NCI-H2107 treated with DMSO at 0.1 percent for 48 hours (cell line): Measurements from ENCODE around the gene RNFT2.
"Not testable (repeated sequence)": the region's sequence is repeated elsewhere in the genome, so short reads cannot be mapped to it uniquely, and the experiment has no call there.

Experiments used
- DNase-seq: peaks from one replicate; lab custom pipeline; 2025; ENCODE audit not compliant: unreplicated experiment; lab: John Stamatoyannopoulos, UW

Gene RNFT2

DNA sequence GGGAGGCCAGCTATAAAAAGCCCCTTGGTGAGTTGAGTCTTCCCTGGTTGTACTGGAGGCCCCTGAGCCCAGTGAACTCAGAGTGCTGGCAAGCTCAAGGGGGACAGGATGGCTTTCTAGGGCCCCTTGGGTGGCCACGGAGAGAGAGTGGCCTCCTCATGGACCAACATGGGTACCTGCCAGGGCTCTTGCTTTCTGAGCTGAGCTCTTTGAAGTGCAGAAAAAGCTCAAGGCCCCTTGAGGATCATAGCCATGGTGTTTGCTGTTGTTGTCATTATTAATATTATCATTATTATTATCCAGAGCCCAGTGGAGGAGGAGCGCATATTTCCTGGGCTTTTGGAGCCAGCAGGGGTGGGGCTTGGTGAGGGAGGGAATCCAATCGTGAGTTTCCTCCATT lies 6.7 kb downstream of the RNFT2 start:
- no peak for DNase-seq

DNA sequence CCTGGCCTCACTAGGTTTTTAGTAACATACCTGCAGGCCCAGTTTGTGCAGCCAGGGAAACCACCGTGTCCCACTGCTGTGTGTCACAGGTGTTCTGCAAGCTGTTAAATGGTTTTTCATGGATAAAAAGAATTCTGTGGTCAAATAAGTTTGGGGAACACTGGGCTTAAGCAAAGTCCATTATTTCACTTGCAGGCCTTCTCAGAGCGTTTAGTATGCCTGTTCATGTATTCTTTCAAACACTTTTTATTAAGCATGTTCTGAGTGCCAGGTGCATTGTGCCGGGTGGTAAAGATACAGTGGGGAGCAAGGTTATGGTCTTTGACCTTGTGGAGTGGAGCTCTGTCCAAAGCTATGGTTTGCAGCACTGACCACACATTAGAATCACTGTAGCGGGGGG lies 7.4 kb downstream of the RNFT2 start:
- no peak for DNase-seq

DNA sequence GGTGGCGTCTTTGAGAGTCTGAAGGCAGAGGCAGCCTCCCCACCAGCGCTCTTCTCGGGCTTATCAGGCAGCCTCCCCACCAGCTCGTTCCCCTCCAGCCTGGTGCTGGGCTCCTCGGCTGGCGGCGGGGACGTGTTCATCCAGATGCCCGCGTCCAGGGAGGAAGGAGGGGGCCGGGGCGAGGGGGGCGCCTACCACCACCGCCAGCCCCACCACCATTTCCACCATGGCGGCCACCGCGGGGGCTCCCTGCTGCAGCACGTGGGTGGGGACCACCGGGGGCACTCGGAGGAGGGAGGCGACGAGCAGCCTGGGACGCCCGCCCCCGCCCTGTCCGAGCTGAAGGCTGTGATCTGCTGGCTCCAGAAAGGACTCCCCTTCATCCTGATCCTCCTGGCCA lies 11.8 kb downstream of the RNFT2 start:
- DNase-seq = no peak

DNA sequence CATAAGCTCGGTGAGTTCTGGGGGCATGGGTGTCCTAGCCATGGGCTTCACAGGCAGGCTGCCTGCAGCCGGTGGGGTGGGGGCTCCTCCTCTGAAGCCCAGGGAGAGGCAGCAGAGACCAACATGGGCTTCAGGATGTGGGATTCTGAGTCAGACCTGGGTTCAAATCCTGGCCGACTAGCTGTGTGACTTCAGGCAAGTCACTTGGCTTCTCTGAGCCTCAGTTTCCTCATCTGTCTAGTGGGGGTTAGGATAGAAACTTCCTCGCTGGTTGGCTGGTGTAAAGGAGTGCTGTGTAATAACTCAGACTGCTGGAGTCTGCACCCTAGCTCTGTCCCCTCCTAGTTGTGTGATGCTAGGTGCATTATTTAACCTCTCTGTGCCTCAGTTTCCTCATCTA lies 12.2 kb downstream of the RNFT2 start:
- DNase-seq = no peak

DNA sequence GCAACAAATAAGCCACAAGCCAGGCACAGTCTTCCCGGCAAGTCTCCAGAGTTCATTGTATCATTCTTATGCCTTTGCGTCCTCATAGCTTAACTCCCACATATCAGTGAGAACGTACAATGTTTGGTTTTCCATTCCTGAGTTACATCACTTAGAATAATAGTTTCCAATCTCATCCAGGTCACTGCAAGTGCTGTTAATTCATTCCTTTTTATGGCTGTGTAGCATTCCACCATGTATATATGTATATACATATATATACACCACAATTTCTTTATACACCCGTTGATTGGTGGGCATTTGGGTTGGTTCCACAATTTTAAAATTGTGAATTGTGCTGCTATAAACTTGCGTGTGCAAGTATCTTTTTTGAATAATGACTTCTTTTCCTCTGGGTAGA lies 16.0 kb downstream of the RNFT2 start:
- DNase-seq = not testable (repeated sequence)

DNA sequence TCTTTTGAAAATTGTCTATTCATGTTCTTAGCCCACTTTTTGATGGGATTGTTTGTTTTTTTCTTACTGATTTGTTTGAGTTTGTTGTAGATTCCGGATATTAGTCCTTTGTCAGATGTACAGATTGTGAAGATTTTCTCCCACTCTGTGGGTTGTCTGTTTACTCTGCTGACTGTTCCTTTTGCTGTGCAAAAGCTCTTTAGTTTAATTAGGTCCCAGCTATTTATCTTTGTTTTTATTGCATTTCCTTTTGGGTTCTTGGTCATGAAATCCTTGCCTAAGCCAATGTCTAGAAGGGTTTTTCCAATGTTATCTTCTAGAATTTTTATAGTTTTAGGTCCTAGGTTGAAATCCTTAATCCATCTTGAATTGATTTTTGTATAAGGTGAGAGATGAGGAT lies 16.7 kb downstream of the RNFT2 start:
- not testable (repeated sequence) for DNase-seq

DNA sequence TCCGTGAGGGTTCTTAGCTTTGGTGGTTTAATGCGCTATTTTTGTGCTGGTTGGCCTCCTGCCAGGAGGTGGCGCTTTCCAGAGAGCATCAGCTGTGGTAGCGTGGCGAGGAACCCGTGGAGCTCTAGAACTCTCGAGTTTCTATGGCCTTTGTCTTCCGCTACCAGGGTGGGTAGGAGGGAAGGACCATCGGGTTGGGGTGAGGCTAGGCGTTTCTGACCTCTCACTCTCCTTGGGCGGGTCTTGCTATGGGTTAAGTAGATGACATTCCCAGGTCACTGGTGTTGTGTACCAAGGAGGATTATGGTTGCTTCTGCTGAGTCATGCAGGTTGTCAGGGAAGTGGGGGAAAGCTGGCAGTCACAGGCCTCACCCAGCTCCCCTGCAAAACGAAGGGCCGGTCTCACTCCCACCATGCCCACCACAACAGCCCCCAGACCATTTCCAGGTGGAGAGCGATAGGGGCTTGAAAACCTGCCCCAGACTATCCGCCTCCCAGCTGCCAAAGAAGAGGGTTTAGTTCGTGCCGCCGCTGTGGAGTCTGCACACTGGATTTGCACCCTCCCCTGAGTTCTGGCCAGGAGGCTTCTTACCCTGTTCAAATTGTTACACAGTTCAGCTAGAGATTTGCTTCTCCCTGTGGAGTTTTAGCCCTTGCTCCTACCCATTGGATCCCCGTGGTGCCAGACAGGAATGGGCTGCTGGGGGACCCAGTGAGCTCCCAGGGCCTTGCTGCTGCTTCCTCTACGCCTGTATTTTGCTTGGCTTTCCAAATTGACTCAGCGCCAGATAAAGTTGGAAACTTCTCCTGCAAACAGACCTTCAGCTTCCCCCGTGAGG lies 21.9 kb downstream of the RNFT2 start:
- no peak for DNase-seq

DNA sequence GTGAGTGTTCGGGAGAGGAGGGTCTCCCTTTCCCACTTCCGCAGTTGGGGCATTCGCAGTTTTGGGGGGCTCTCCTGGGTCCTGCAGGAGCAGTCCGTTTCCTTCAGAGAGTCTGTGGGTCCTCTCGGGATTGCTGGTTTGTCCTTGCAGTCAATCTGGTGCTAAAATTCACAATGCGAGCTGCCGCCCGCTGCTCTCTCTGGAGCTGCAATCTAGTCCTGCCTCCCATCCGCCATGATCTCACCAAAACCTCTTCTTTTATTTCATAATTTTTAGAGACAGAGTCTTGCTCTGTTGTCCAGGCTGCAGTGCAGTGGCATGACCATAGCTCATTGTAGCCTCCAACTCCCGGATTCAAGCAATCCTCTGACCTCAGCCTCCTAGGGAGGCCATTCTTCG lies 22.5 kb downstream of the RNFT2 start:
- DNase-seq = no peak

DNA sequence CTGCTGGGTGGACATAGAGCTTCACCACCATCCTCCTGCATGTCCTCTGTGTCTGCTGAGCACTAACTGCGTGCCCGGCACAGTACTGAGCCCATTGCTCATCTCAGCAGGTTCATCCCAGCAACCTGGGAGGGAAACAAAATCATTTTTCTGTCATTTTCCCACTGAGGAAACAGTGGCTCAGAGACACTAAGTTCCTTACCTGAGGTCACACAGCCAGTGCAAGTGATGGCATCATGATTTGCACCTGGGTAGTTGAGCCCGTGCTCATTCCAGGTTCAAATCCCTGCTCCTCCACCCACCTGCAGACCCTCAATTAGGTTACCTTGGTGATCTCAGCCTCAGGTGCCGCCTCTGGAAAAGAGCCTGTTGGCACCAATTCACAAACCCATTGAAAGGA lies 23.4 kb downstream of the RNFT2 start:
- no peak for DNase-seq

DNA sequence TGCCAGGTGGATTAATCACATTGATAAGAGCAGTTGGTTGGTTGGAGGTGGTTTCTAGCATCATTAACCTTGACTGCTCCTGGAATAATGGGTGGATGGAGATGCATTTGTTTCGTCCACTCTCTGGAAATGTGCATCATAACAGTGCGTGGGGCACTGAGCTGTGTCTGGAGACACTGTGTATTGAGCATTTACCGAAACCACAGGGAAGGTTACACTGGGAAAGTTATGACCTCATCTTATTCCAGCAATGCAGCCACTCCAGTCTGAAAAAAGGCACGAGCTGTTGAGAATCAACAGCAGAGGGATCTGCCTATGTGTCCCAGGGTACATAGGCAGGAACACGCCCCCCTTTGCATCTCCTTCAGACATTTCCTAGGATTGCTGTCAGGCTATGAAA lies 27.2 kb downstream of the RNFT2 start:
- peak; percentile 48 for DNase-seq

DNA sequence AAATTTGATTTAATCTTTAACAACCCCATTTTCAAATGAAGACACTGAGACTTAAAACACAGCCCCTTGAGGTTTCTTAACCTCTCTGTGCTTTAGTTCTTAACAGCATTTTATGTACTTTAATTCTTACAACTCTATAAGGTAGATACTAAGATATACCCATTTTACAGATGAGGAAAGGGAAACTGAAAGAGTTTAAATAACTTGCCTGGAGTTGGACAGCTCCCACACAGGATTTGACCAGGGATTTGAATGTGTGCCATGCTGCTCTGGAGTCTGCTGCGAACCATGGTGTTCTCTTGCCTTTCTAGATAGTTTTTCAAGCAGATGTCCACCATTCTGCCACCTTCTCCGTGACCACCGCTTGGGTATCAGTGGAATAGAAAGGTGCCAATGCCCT lies 28.2 kb downstream of the RNFT2 start:
- DNase-seq = no peak

DNA sequence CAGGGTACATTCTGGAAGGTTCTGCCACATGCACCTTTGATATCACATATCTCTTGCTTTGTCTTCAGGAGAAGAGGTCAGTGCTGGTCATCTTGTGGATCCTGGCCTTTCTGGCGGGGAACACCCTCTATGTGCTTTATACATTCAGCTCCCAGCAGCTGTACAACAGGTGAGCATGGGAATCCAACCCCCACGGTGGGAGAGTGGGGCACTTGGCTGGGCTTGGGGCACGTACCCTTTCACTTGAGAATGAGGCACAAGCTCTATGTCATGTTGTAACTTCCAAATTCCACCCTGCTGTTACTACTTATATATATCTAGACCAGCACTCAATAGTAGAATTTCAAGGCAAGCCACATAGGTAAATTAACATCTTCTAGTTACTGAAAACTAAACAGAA lies 28.6 kb downstream of the RNFT2 start:
- no peak for DNase-seq

DNA sequence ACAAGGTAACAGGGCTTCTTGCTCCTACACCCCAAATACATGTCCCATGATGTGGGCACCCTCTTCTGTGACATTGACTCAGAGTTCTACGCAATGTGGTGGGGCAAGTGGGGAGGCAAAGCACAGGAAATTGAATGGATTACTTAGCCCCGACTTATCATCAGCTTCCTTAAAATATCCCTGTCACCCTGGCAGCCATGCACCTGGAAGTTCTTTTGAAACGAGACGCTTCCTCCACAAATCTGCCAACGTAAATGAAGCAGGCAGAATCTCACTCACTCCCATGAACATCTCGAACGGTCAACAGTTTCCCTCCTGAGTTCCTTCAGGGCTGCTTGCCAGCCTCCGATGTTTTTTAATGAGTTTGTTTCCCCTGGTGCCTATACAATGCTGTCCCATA lies 33.5 kb downstream of the RNFT2 start:
- DNase-seq = no peak

DNA sequence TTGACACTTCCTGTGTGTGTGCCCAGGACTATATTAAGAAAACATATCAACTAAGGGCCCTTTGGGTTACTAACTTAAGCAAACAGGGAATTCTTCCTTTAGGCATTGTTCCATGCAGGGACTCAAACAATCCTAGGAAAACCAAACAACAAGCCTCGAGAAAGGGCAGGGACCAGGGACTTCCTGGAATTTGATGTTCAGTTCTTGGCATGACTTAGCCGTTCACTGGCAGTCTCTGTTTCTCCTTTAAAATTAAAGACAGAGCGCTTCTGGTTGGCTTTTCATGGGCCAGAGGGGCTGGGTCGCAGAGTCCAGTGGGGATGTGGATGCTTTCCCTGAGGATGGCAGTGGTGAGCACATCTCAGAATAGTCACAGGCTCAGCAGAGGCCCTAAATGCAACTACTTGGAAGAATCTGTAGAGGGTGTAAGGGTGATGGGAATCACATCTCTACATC lies 35.2 kb downstream of the RNFT2 start:
- DNase-seq = no peak

DNA sequence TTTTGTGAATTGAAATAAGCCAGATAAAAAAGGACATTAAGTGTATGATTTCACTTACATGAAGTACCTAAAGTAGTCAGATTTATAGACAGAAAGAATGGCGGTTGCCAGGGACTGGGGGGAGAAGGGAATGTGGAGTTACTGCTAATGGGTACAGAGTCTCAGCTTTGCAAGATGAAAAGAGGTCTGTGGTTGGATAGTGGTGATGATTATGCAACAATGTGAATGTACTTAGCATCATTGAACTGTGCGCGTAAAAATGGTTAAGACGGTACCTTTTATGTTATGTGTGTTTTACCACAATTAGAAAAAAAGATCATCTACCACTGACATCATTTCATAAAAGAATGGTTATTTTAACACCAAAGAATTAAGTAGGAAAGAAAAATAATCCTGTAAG lies 35.9 kb downstream of the RNFT2 start:
- no peak for DNase-seq

DNA sequence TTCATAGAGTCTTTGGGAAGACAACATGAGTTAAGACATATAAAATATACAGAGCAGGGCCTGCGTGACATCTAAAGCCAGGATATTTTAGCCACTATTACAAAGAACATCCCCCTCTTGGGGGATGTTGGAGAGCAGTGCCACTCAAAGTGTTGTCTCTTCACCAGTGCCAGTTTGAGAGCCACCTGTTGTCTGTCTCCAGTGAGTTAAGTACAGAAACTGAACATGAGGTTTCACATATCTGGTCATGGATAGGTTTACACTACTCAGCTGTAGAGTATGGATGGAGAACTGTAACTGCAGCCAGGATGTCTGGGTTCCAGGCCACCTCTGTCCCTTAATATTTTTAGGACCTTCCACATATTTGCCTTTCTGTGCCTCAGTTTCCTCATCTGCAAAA lies 39.1 kb downstream of the RNFT2 start:
- DNase-seq = no peak

DNA sequence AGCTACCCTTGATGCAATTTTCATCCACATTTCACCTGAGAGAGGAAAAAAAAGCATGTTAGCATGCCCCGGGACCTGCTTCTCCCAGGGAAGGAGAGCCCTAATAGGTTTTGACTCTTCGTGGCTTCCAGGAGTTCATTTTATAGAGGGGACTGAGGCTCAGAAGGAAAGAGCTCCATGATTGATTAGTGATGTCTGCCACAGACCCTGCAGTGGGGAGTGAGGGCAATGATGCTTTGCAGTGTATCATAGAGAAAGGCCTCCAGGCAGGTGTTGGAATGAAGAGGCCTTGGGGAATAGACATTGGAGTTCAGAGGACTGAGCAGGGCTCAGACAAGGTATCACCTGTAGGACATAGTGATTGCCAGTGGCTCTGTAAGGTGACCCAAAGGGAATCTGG lies 41.5 kb downstream of the RNFT2 start:
- no peak for DNase-seq

DNA sequence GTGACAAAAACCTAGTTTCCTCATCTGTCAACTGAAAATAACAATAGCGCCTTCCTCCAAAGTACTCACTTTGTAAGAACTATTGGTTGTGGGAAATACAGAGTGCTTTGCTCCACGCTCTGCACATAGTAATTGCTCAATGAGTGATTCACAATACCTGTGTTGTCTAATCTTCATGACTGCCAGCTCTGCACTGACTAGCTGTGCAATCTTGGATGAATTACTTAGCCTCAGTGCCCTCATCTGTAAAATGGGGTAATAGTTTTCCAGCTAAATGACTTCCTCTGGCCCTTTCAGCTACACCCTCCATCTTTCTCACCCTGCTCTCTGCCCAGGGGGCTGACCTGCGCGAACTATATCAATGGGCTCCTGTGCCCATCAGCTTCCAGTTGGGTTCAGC lies 42.8 kb downstream of the RNFT2 start:
- DNase-seq = no peak

DNA sequence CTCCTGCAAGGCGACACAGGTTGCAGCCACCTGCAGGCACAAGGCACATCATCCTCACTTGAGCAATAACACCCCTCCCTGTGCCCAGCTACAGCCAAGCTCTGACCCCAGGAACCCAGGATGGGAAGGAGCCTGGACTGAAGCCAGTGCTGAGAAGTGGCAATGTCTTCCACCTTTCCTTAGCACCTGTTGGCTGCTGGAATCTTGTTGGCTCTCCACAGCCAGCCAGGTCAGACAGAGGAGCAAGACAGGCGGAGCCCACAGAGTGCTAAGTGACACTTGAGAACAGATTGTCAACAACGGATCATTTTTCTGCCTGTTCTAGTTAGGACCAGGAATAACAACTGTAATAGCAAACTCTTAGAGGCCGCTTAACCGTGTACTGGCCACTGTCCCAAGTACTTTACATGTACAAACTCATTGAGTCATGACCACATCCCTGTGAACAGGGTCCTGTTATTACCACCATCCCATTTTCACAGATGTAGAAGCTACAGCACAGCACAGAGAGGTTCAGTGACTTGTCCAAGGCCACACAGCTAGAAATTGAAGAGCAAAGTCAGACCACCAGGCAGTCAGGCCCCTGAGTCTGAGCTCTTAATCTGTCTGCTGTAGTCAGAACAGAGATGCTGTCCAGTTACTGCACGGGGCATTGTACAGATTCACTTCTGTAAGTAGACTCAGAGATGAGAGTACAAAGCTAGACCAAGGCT lies 45.6 kb downstream of the RNFT2 start:
- DNase-seq = peak; percentile 87

DNA sequence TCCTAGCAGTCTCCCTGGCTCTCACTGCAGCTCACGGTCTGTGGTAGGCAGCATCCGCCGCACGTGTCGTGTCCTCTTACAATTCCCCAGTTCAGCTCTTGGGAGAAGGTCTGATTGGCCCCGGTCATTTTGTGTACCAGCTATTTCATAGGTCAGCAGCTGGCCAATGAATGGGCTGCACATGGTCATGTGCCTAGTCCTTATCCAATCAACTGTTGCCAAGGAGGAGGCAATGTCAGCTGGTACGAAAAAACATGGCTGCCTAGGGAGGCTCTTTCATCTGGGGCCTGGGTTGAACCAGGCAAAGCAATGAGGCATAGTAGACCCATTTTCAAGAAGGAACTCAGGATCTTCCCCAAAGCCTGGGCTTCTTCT lies 46.1 kb downstream of the RNFT2 start:
- no peak for DNase-seq

DNA sequence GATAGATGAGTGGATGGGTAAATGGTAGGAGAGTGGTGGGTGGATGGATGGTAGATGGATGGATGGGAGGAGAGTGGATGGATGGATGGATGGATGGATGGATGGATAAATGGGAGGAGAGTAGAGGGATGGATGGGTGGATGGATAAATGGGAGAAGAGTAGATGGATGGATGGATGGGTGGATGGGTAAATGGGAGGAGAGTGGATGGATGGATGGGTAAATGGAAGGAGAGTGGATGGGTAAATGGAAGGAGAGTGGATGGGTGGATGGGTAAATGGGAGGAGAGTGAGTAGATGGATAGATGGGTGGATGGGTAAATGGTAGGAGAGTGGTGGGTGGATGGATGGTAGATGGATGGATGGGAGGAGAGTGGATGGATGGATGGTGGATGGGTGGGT lies 51.4 kb downstream of the RNFT2 start:
- not testable (repeated sequence) for DNase-seq

DNA sequence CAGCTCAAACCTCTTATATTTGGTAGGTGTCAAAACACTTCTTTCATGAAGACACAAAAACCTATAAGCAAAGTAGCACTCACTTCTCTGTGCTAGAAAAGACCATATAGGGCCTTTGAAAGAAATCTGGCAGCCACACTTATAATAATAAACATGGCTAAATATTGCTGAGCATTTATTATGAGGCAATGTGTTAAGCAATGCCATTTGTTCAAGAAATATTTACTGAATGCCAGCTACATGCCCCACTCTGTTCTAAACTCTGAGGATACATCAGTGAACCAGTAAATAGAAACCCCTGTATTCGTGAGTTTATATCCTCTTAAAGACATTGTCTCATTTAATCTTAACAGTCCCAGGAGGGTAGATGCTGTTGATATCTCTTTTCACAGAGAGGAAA lies 52.0 kb downstream of the RNFT2 start:
- no peak for DNase-seq

DNA sequence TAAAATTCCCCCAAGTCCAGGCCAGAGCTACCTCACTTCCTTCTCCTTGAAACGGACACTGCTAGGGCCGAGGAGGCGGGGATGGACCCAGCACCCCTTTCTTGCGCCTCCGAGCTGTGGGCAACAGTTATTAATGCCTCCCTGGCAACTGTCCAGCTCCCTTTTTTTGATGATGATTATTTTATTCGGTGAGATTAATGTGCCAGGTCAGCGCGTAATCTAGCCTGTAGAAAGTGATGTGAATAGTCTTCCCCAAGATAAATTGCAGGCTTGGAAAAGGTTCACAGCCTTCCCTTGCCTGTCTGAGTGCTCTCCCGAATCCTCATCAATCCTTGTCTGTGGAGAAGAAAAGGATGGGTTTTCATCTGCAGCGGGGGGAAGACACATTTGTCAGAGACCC lies 54.3 kb downstream of the RNFT2 start:
- DNase-seq = no peak
